ENCODE results near the gene LRMDA. TPM values are rescaled to one million over a fixed set of nuclear protein-coding genes. Genes with fewer than 3 reads are reported as not detected.

The LRMDA gene
- total and polyA plus RNA-seq, 2 of the 4 experiments (the other 2 are of a cell fraction) = 0.07 TPM; not detected in 1

- H3K4ac ChIP-seq (ENCODE audit: low read depth, low read length) = no peak overlapping the region
- dilution Hi-C loops (cut with HindIII; ENCODE audit: low sequenced_read_pairs, unreplicated experiment) (no loop called here), in situ Hi-C loops (cut with MboI; ENCODE audit: low sequenced_read_pairs) (no loop called here), intact Hi-C loops (cut with micrococcal nuclease) (no loop called here)
- no peak overlapping the region for H2BK120ac ChIP-seq (ENCODE audit: low read depth, low read length)
- no peak overlapping the region for H4K8ac ChIP-seq (ENCODE audit: low read depth in 2 of 2, low read length in 2 of 2)
- POLR2A ChIA-PET (ENCODE audit: unreplicated experiment) = no interaction called here
- H2AK9ac ChIP-seq (replicated peaks; ENCODE audit: low read depth, low read length, poor library complexity) = no peak overlapping the region
- no peak overlapping the region for H2BK5ac ChIP-seq (ENCODE audit: low read depth, low read length, poor library complexity, severe bottlenecking)
- no peak overlapping the region for H3K4me3 ChIP-seq (ENCODE audit: insufficient read depth, low read depth, low read length)
- ATAC-seq (ENCODE audit: low read depth) = no peak
- H3K27ac ChIP-seq (ENCODE audit: insufficient read depth, low read length) = no peak overlapping the region
- H3K56ac ChIP-seq (ENCODE audit: extremely low read depth, insufficient read depth, low read length) = no peak overlapping the region
- CTCF ChIA-PET = no interaction called here
- BruUV-seq (replicated peaks) = no TSS peak
- H2BK20ac ChIP-seq (ENCODE audit: low read depth, low read length) = no peak overlapping the region
- H3K79me1 ChIP-seq (ENCODE audit: low read depth in 1 of 2, low read length in 2 of 2) = no peaks in the 10 kb centered on the region
- no peak overlapping the region for H2BK15ac ChIP-seq (ENCODE audit: low read depth, low read length)
- H3K9me3 ChIP-seq (ENCODE audit: control insufficient read depth, insufficient read depth, low read length) = no peaks in the 10 kb centered on the region
- no peak overlapping the region for H3K23ac ChIP-seq (ENCODE audit: low read depth, low read length)
- no peak overlapping the region for H4K5ac ChIP-seq (ENCODE audit: low read depth, low read length)
- H3K27me3 ChIP-seq (ENCODE audit: control insufficient read depth, insufficient read depth, low read length) = peaks cover 17% of the 10 kb centered on the region; the same call in 1 of the 2 replicates
- no peak for DNase-seq
- H3K9me1 ChIP-seq (ENCODE audit: insufficient read depth, low read length) = 0 out of 2 replicates have a peak, but pooled peaks cover 7% of the 10 kb centered on the region
- 100% methylated on average over 1 of the region's 4 CpGs; no CpG with 5 or more reads in 1 of the 2 experiments for WGBS, 2 experiments (ENCODE audit: extremely low coverage in 2 of 2, insufficient read length in 1 of 2)
- no peak overlapping the region for H3K4me2 ChIP-seq (ENCODE audit: low read depth, low read length)
- H2AK5ac ChIP-seq (ENCODE audit: low read depth, low read length) = no peak overlapping the region
- no peaks in the 10 kb centered on the region for H4K20me1 ChIP-seq (ENCODE audit: insufficient read depth, low read length)
- H3K18ac ChIP-seq (ENCODE audit: low read depth, low read length) = no peak overlapping the region
- H3K4me1 ChIP-seq (ENCODE audit: control insufficient read depth, insufficient read depth, low read length) = peaks cover 8% of the 10 kb centered on the region; the same call in 1 of the 2 replicates
- no peak overlapping the region for H3K14ac ChIP-seq (replicated peaks; ENCODE audit: low read depth, low read length)
- H2AFZ ChIP-seq (replicated peaks; ENCODE audit: low read length, poor library complexity) = no peak overlapping the region
- no peak overlapping the region for H3K9ac ChIP-seq (ENCODE audit: low read depth, low read length)
- H4K91ac ChIP-seq (ENCODE audit: insufficient read depth, low read depth, low read length) = no peak overlapping the region; the same call in 1 of the 2 replicates
- TF ChIP-seq RFX5 (IDR thresholded peaks at IDR 0.05; ENCODE audit: low read depth, low read length) (no peak), BHLHE40 (IDR thresholded peaks at IDR 0.05; ENCODE audit: low read depth, low read length) (no peak), CHD1 (IDR thresholded peaks at IDR 0.05; ENCODE audit: low read depth, low read length) (no peak), MXI1 (IDR thresholded peaks at IDR 0.05; ENCODE audit: borderline replicate concordance, low read depth, low read length) (no peak)
- H3K36me3 ChIP-seq (ENCODE audit: control insufficient read depth, insufficient read depth, low read length) = no peaks in the 10 kb centered on the region
These were observed 39.5 kb downstream of the LRMDA start for GRCh38 chr10:75470901-75471300.

Measured in IMR-90 (cell line).